ENCODE results near the gene SLC2A11. TPM values are rescaled to one million over a fixed set of nuclear protein-coding genes. Genes with fewer than 3 reads are reported as not detected.
"Not testable (repeated sequence)": the region's sequence is repeated elsewhere in the genome, so short reads cannot be mapped to it uniquely, and the experiment has no call there.

SLC2A11 gene
- total RNA-seq, 1 experiment from 2014 or later, result 26.9 TPM

- Histone ChIP-seq H3K79me2 (ENCODE audit: low read depth) (no peaks in the 10 kb centered on the region), H3K4me3 (no peak overlapping the region), H3K4me2 (no peak overlapping the region), H2AFZ (no peak overlapping the region), H4K20me1 (ENCODE audit: insufficient read depth) (no peaks in the 10 kb centered on the region), H3F3A (ENCODE audit: insufficient read depth, low read depth) (no peaks in the 10 kb centered on the region), H3K9me2 (ENCODE audit: insufficient read depth) (no peaks in the 10 kb centered on the region), H3K9me3 (ENCODE audit: insufficient read depth, low read depth) (no peaks in the 10 kb centered on the region), H3K27ac (no peak overlapping the region), H3K36me3 (ENCODE audit: low read depth) (no peaks in the 10 kb centered on the region), H3K27me3 (ENCODE audit: insufficient read depth, low read depth) (no peaks in the 10 kb centered on the region), H3K4me1 (replicated peaks; ENCODE audit: insufficient read depth) (no peaks in the 10 kb centered on the region)
- no TSS peak for BruUV-seq (replicated peaks)
- TF ChIP-seq CTCF (conservative IDR thresholded peaks at IDR 0.05) (no peak), EZH2 (IDR thresholded peaks at IDR 0.05; ENCODE audit: low read depth) (no peak)
- ChIA-PET CTCF (no interaction called here), POLR2A (ENCODE audit: unreplicated experiment) (no interaction called here)
- intact Hi-C loops (cut with micrococcal nuclease; ENCODE audit: unreplicated experiment), result no loop called here
- no peak for DNase-seq
These were observed 49.0 kb downstream of the SLC2A11 start for GRCh38 chr22:23906641-23907040.

- H3K4me2 ChIP-seq; H3K9me3 ChIP-seq (ENCODE audit: insufficient read depth, low read depth); H2AFZ ChIP-seq; H3K27ac ChIP-seq; CTCF ChIA-PET; intact Hi-C loops (cut with micrococcal nuclease; ENCODE audit: unreplicated experiment); BruUV-seq (replicated peaks); H4K20me1 ChIP-seq (ENCODE audit: insufficient read depth); H3K9me2 ChIP-seq (ENCODE audit: insufficient read depth); H3K4me1 ChIP-seq (replicated peaks; ENCODE audit: insufficient read depth); H3F3A ChIP-seq (ENCODE audit: insufficient read depth, low read depth); POLR2A ChIA-PET (ENCODE audit: unreplicated experiment); H3K4me3 ChIP-seq; H3K27me3 ChIP-seq (ENCODE audit: insufficient read depth, low read depth); DNase-seq; H3K36me3 ChIP-seq (ENCODE audit: low read depth); H3K79me2 ChIP-seq (ENCODE audit: low read depth): not testable (repeated sequence)
These were observed 49.7 kb downstream of the SLC2A11 start for GRCh38 chr22:23907423-23907822.

- no peak overlapping the region for H3K4me3 ChIP-seq
- peaks cover 7% of the 10 kb centered on the region; the same call in 1 of the 2 replicates for H3K4me1 ChIP-seq (replicated peaks; ENCODE audit: insufficient read depth)
- H3K27ac ChIP-seq, result no peak overlapping the region
- no peaks in the 10 kb centered on the region for H4K20me1 ChIP-seq (ENCODE audit: insufficient read depth)
- no peaks in the 10 kb centered on the region for H3K27me3 ChIP-seq (ENCODE audit: insufficient read depth, low read depth)
- no peak overlapping the region for H2AFZ ChIP-seq
- BruUV-seq (replicated peaks), result no TSS peak
- TF ChIP-seq EZH2 (IDR thresholded peaks at IDR 0.05; ENCODE audit: low read depth), result no peak
- TF ChIP-seq CTCF (conservative IDR thresholded peaks at IDR 0.05), result no peak
- H3K79me2 ChIP-seq (ENCODE audit: low read depth), result peaks cover 10% of the 10 kb centered on the region; the same call in 1 of the 2 replicates
- no peak for DNase-seq
- POLR2A ChIA-PET (ENCODE audit: unreplicated experiment), result interaction anchor here (0.6 kb wide), 1 partner anchor 247 kb away, joined by 3 read pairs; no protein-coding TSS in a partner anchor
- intact Hi-C loops (cut with micrococcal nuclease; ENCODE audit: unreplicated experiment), result no loop called here
- H3K9me3 ChIP-seq (ENCODE audit: insufficient read depth, low read depth), result no peaks in the 10 kb centered on the region
- H3K9me2 ChIP-seq (ENCODE audit: insufficient read depth), result no peaks in the 10 kb centered on the region
- H3F3A ChIP-seq (ENCODE audit: insufficient read depth, low read depth), result no peaks in the 10 kb centered on the region; the same call in 1 of the 2 replicates
- H3K36me3 ChIP-seq (ENCODE audit: low read depth), result no peaks in the 10 kb centered on the region
- H3K4me2 ChIP-seq, result no peak overlapping the region
- CTCF ChIA-PET, result no interaction called here
These were observed 51.0 kb downstream of the SLC2A11 start for GRCh38 chr22:23908587-23909205.
